ENCODE measurements around the gene KDM2B.

The KDM2B gene

GRCh38 chr12:121560392-121561008, 20.3 kb downstream of the KDM2B start:
- DNase-seq = no peak

- no peak for DNase-seq
These were observed 21.9 kb downstream of the KDM2B start for GRCh38 chr12:121558956-121559355.

GRCh38 chr12:121550974-121551634, 29.7 kb downstream of the KDM2B start:
- DNase-seq = no peak

GRCh38 chr12:121549075-121549474, 31.7 kb downstream of the KDM2B start:
- no peak for DNase-seq

GRCh38 chr12:121545480-121545879, 35.3 kb downstream of the KDM2B start:
- no peak for DNase-seq

- no peak for DNase-seq
These were observed 37.0 kb downstream of the KDM2B start for GRCh38 chr12:121543786-121544185.

- DNase-seq = no peak
These were observed 40.9 kb downstream of the KDM2B start for GRCh38 chr12:121539908-121540307.

- DNase-seq = no peak
These were observed 42.1 kb downstream of the KDM2B start for GRCh38 chr12:121538699-121539061.

GRCh38 chr12:121537814-121538698, 42.8 kb downstream of the KDM2B start:
- peak; percentile 73 for DNase-seq

- peak; percentile 78 for DNase-seq
These were observed 43.7 kb downstream of the KDM2B start for GRCh38 chr12:121536899-121537813.

GRCh38 chr12:121536054-121536898, 44.5 kb downstream of the KDM2B start:
- peak; percentile 80 for DNase-seq

- no peak for DNase-seq
These were observed 45.4 kb downstream of the KDM2B start for GRCh38 chr12:121535150-121536053.

GRCh38 chr12:121534495-121535148, 46.2 kb downstream of the KDM2B start:
- peak; percentile 71 for DNase-seq

- DNase-seq = no peak
These were observed 47.3 kb downstream of the KDM2B start for GRCh38 chr12:121533394-121534090.

GRCh38 chr12:121532503-121533393, 48.1 kb downstream of the KDM2B start:
- DNase-seq = no peak

- DNase-seq = no peak
These were observed 49.5 kb downstream of the KDM2B start for GRCh38 chr12:121531356-121531750.

GRCh38 chr12:121530600-121531355, 50.0 kb downstream of the KDM2B start:
- DNase-seq = peak; percentile 73

- no peak for DNase-seq
These were observed 51.6 kb downstream of the KDM2B start for GRCh38 chr12:121529184-121529583.

Measured in activated CD8-positive, alpha-beta memory T cell treated with anti-CD3 and anti-CD28 coated beads, Interleukin-2, amount 50 U/mL, for 48 hours (primary cell).